Endometrial microvascular endothelial cells (primary cell): Measurements from ENCODE around the gene SLC25A51. TPM values are rescaled to one million over a fixed set of nuclear protein-coding genes. Genes with fewer than 3 reads are reported as not detected.

Source experiments
- in situ Hi-C: cut with HindIII; loops from 2 replicates; pipeline ENCODE4 v1.10.0; 2017; ENCODE audit warnings: low sequenced_read_pairs, low pct_unique_long_range_greater_than_20kb; ENCODE audit errors: inconsistent ontology term
- total RNA-seq: library from RNA; depleted of rRNA; stranded (reverse); fragments of >200 nt; gene quantifications from one replicate; pipeline ENCODE4 v1.2.3, GENCODE V29; 2015; ENCODE audit errors: inconsistent ontology term

The SLC25A51 gene
- total RNA-seq, 1 donor from 2014 or later, result 50.9 TPM

GRCh38 chr9:37870799-37871176 lies 33.1 kb downstream of the SLC25A51 start:
- in situ Hi-C loops, result no loop called here

- in situ Hi-C loops, result no loop called here
Observed at GRCh38 chr9:37870081-37870798, 33.7 kb downstream of the SLC25A51 start.

GRCh38 chr9:37862530-37862929 lies 41.4 kb downstream of the SLC25A51 start:
- in situ Hi-C loops, result no loop called here

- in situ Hi-C loops, result no loop called here
Observed at GRCh38 chr9:37859043-37859442, 44.9 kb downstream of the SLC25A51 start.

GRCh38 chr9:37856551-37856950 lies 47.4 kb downstream of the SLC25A51 start:
- in situ Hi-C loops, result no loop called here

DNA sequence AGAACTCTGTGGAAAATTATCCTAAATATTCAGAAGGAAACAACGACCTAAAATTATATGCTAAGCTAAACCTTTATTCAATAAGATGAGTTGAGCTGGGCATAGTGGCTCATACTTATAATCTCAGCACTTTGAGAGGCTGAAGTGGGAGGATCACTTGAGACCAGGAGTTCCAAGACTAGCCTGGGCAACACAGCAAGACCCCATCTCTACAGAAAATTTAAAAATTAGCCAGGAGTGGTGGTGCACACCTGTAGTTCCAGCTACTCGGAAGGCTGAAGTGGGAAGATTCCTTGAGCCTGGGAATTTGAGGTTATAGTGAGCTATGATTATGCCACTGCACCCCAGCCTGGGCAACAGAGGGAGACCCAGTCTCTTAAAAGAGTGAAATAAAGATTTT lies 51.7 kb downstream of the SLC25A51 start:
- in situ Hi-C loops, result no loop called here

DNA sequence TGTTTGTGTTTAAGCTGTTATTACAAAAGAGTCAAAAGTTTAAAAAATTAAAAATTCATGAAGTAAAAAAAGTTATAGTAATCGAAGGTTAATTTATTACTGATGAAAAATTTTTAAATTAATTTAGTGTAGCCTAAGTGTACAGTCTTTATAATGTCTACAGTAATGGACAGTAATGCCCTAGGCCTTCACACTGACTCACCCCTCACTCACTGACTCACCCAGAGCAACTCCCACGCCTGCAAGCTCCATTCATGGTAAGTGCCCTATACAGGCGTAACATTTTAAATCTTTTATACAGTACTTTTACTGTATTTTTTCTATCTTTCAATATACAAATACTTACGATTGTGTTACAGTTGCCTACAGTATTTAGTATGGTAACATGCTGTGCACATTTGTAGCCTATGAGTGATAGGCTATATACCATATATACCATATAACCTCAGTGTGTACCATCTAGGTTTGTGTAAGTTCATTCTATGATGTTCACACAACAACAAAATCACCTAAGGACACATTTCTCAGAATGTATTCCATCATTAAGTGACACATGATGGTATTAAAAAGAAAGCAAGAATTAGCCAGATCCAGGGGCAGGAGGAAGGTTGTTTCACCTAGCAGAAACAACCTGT lies 63.2 kb downstream of the SLC25A51 start:
- in situ Hi-C loops, result no loop called here

DNA sequence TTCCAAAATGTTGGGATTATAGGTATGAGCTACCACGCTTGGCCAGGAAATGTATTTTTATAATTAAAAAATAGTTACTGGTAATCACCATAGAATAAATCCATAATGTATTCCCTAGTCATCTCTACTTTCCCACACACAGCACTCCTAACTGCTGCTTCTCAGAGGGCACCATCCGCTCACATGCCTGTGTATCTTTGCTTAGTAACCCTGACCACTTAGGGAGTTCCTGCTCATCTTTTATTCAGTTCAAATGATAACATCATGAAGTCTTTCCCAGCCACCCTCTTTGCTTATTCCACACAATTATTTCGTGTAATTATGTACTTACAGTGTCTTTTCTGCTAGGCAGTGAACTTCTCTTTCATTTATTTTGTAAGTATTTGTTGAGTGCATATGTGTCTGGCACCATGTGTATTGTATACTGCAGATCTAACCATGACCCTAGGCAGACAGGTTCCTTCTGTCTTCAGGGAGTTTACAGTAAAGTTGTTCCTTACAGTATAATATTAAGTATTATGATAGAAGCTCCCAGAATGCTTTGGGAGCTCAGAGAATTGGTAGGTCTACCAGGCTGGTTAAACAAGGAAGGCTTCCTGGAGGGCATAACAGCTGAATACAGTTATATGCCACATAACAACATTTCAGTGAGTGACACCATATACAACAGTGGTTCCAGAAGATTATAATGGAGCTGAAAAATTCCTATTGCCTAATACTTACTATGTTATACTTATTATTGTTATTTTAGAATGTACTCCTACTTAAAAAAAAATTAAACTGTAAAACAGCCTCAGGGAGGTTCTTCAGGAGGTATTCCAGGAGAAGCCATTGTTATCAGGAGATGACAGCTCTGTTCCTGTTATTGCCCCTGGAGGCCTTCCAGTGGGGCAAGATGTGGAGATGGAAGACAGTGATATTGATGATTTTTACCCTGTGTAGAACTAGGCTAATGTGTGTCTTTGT lies 64.1 kb downstream of the SLC25A51 start:
- in situ Hi-C loops, result no loop called here

Other genes with a start within 250 kb of the SLC25A51 start
- gene TRMT10B, start 150.3 kb downstream of the SLC25A51 start, total RNA-seq, result 4.0 TPM
- 20.8 TPM for gene EXOSC3, start 119.1 kb downstream of the SLC25A51 start, total RNA-seq
- 10.8 TPM for gene DCAF10, start 103.3 kb downstream of the SLC25A51 start, total RNA-seq
- gene SHB, start 165.1 kb upstream of the SLC25A51 start, total RNA-seq, result 20.5 TPM